ENCODE results near the gene BCO2. TPM values are rescaled to one million over a fixed set of nuclear protein-coding genes. Genes with fewer than 3 reads are reported as not detected.

Gene BCO2
- total RNA-seq, 1 experiment from 2014 or later: 0.31 TPM

GRCh38 chr11:112162761-112163546 is 12.4 kb upstream of the BCO2 start:
- Histone ChIP-seq H3T11ph (ENCODE audit: low read length) (no peak overlapping the region), H3K9ac (ENCODE audit: extremely low read depth, insufficient read length, low read length) (no peak overlapping the region), H3K9me3 (ENCODE audit: control insufficient read depth, low read depth, low read length) (no peaks in the 10 kb centered on the region), H4K91ac (ENCODE audit: insufficient read length, low read depth, low read length) (no peak overlapping the region), H3K27me3 (ENCODE audit: insufficient read depth, low read length) (no peaks in the 10 kb centered on the region), H3K4ac (ENCODE audit: low read depth, low read length) (no peak overlapping the region), H3K4me1 (ENCODE audit: insufficient read depth, low read length) (peaks cover 3% of the 10 kb centered on the region; the same call in 1 of the 2 replicates), H4K20me1 (ENCODE audit: control insufficient read depth, insufficient read depth, insufficient read length) (no peaks in the 10 kb centered on the region), H2BK20ac (ENCODE audit: low read depth, low read length, poor library complexity, severe bottlenecking) (no peak overlapping the region), H3K23me2 (ENCODE audit: insufficient read length, low read depth, low read length, poor library complexity, severe bottlenecking) (no peaks in the 10 kb centered on the region), H2AK5ac (ENCODE audit: insufficient read length, low read length) (no peak overlapping the region), H3K56ac (ENCODE audit: insufficient read length, low read depth, low read length) (no peak overlapping the region), H2BK12ac (ENCODE audit: insufficient read length, low read depth, low read length) (no peak overlapping the region), H3K79me1 (ENCODE audit: insufficient read depth, low read depth, low read length, poor library complexity, severe bottlenecking) (no peaks in the 10 kb centered on the region), H2BK120ac (ENCODE audit: low read depth, low read length, poor library complexity, severe bottlenecking) (no peak overlapping the region), H3K27ac (ENCODE audit: insufficient read length, low read depth, low read length) (no peak overlapping the region), H4K5ac (ENCODE audit: insufficient read length, low read depth, low read length) (no peak overlapping the region), H2AFZ (ENCODE audit: low read length) (no peak overlapping the region), H3K4me2 (ENCODE audit: insufficient read depth, insufficient read length, low read length) (no peak overlapping the region), H3K23ac (ENCODE audit: insufficient read length, low read depth, low read length) (no peak overlapping the region), H3K79me2 (ENCODE audit: insufficient read depth, low read length) (no peaks in the 10 kb centered on the region), H2BK15ac (ENCODE audit: low read depth, low read length) (no peak overlapping the region), H3K14ac (ENCODE audit: insufficient read depth, low read length) (no peak overlapping the region), H2BK5ac (ENCODE audit: insufficient read length, low read length) (no peak overlapping the region), H4K8ac (replicated peaks; ENCODE audit: insufficient read length, low read depth, low read length) (no peak overlapping the region), H3K18ac (ENCODE audit: insufficient read length, low read depth, low read length) (no peak overlapping the region)
- H3K27ac Mint-ChIP-seq: peak overlapping the region in 1 of 3 experiments; percentile 42; a peak in 1 of 7 replicates
- H3K36me3 Mint-ChIP-seq (ENCODE audit: insufficient read depth in 1 of 3, low read depth in 3 of 3): no peaks in the 10 kb centered on the region
- no CpG with 5 or more reads among the region's 6 CpGs for WGBS (ENCODE audit: extremely low coverage, insufficient read length, low lambda C conversion rate)
- H3K27me3 Mint-ChIP-seq (ENCODE audit: low read depth): peaks cover 2% of the 10 kb centered on the region; the same call in 1 of the 2 replicates
- no peak overlapping the region for H3K4me3 Mint-ChIP-seq
- H3K4me1 Mint-ChIP-seq: peaks cover 7 to 8% of the 10 kb centered on the region in 2 experiments
- DNase-seq: no peak
- no peaks in the 10 kb centered on the region for H3K9me3 Mint-ChIP-seq
- TF ChIP-seq CTCF (conservative IDR thresholded peaks at IDR 0.05): no peak
